Measurements from ENCODE around the gene ARL6IP1. TPM values are rescaled to one million over a fixed set of nuclear protein-coding genes. Genes with fewer than 3 reads are reported as not detected.
"Not testable (repeated sequence)": the region's sequence is repeated elsewhere in the genome, so short reads cannot be mapped to it uniquely, and the experiment has no call there.

The ARL6IP1 gene
- total RNA-seq, 1 experiment from 2014 or later = 197 TPM

DNA sequence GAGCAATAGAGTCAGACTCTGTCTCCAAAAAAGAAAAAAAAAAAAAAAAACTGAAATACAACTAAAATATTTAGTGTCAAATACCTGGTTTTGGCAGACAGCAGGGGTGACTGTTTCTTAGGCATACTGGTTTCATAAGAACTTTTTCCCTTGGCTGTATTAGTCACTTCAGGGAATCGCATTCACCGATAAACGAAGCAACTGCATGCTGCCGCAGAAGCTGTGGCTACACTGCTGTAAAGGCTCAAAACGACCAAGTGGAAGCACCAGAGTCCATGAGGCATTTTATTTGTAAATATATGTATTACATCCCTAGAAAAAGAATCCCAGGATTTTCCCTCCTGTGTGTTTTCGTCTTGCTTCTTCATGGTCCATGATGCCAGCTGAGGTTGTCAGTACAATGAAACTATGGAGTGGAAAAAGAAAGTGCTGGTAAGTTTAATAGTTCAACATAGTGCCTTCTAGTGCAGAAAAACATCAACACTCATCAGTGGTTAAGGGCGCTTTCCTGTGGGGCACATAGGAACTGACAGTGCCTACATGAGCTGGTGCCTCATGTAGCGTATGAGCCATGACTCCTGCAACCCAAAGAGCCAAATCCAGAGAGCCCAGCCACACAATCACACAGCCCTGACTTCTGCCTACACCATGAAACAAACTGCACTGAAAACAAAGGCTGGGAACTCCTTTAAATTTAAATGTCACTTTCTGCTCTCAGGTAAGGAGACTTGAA, 18.5 kb downstream of the ARL6IP1 start:
- no peak overlapping the region for H3T11ph ChIP-seq (ENCODE audit: low read length)
- no peak overlapping the region for H2BK120ac ChIP-seq (ENCODE audit: low read depth, low read length, poor library complexity, severe bottlenecking)
- no peaks in the 10 kb centered on the region for H3K23me2 ChIP-seq (ENCODE audit: insufficient read length, low read depth, low read length, poor library complexity, severe bottlenecking)
- no peak overlapping the region for H3K18ac ChIP-seq (ENCODE audit: insufficient read length, low read depth, low read length)
- H3K14ac ChIP-seq (ENCODE audit: insufficient read depth, low read length) = no peak overlapping the region
- H4K20me1 ChIP-seq (ENCODE audit: control insufficient read depth, insufficient read depth, insufficient read length) = no peaks in the 10 kb centered on the region
- H3K4me1 Mint-ChIP-seq = peaks cover 23 to 25% of the 10 kb centered on the region in 2 experiments
- H2AFZ ChIP-seq (ENCODE audit: low read length) = no peak overlapping the region
- H3K4me1 ChIP-seq (ENCODE audit: insufficient read depth, low read length) = 0 out of 2 replicates have a peak, but pooled peaks cover 5% of the 10 kb centered on the region
- no peak overlapping the region for H3K27ac ChIP-seq (ENCODE audit: insufficient read length, low read depth, low read length)
- DNase-seq = no peak
- H4K8ac ChIP-seq (replicated peaks; ENCODE audit: insufficient read length, low read depth, low read length) = no peak overlapping the region
- no peak overlapping the region for H2AK5ac ChIP-seq (ENCODE audit: insufficient read length, low read length)
- H3K9me3 Mint-ChIP-seq = no peaks in the 10 kb centered on the region
- H3K27ac Mint-ChIP-seq = peak overlapping the region in 2 of 3 experiments; percentile 49 to 87; a peak in 2 of 7 replicates
- no peak overlapping the region for H3K56ac ChIP-seq (ENCODE audit: insufficient read length, low read depth, low read length)
- H2BK12ac ChIP-seq (ENCODE audit: insufficient read length, low read depth, low read length) = no peak overlapping the region
- H2BK5ac ChIP-seq (ENCODE audit: insufficient read length, low read length) = no peak overlapping the region
- no peak overlapping the region for H4K5ac ChIP-seq (ENCODE audit: insufficient read length, low read depth, low read length)
- no peaks in the 10 kb centered on the region for H3K9me3 ChIP-seq (ENCODE audit: control insufficient read depth, low read depth, low read length)
- no CpG with 5 or more reads among the region's 8 CpGs for WGBS (ENCODE audit: extremely low coverage, insufficient read length, low lambda C conversion rate)
- H3K4me2 ChIP-seq (ENCODE audit: insufficient read depth, insufficient read length, low read length) = no peak overlapping the region
- H4K91ac ChIP-seq (ENCODE audit: insufficient read length, low read depth, low read length) = no peak overlapping the region
- H3K27me3 Mint-ChIP-seq (ENCODE audit: low read depth) = no peaks in the 10 kb centered on the region; the same call in 1 of the 2 replicates
- H3K4ac ChIP-seq (ENCODE audit: low read depth, low read length) = no peak overlapping the region
- peaks cover 34% of the 10 kb centered on the region for H3K79me2 ChIP-seq (ENCODE audit: insufficient read depth, low read length)
- no peak overlapping the region for H2BK20ac ChIP-seq (ENCODE audit: low read depth, low read length, poor library complexity, severe bottlenecking)
- TF ChIP-seq, protein P1, sequence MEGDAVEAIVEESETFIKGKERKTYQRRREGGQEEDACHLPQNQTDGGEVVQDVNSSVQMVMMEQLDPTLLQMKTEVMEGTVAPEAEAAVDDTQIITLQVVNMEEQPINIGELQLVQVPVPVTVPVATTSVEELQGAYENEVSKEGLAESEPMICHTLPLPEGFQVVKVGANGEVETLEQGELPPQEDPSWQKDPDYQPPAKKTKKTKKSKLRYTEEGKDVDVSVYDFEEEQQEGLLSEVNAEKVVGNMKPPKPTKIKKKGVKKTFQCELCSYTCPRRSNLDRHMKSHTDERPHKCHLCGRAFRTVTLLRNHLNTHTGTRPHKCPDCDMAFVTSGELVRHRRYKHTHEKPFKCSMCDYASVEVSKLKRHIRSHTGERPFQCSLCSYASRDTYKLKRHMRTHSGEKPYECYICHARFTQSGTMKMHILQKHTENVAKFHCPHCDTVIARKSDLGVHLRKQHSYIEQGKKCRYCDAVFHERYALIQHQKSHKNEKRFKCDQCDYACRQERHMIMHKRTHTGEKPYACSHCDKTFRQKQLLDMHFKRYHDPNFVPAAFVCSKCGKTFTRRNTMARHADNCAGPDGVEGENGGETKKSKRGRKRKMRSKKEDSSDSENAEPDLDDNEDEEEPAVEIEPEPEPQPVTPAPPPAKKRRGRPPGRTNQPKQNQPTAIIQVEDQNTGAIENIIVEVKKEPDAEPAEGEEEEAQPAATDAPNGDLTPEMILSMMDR (conservative IDR thresholded peaks at IDR 0.05) = no peak
- H3K9ac ChIP-seq (ENCODE audit: extremely low read depth, insufficient read length, low read length) = no peak overlapping the region
- H3K4me3 Mint-ChIP-seq = no peak overlapping the region
- peaks cover 12% of the 10 kb centered on the region for H3K79me1 ChIP-seq (ENCODE audit: insufficient read depth, low read depth, low read length, poor library complexity, severe bottlenecking)
- no peak overlapping the region for H2BK15ac ChIP-seq (ENCODE audit: low read depth, low read length)
- H3K27me3 ChIP-seq (ENCODE audit: insufficient read depth, low read length) = no peaks in the 10 kb centered on the region
- no peak overlapping the region for H3K23ac ChIP-seq (ENCODE audit: insufficient read length, low read depth, low read length)
- peaks cover 44 to 56% (median 52%) of the 10 kb centered on the region in 3 experiments for H3K36me3 Mint-ChIP-seq (ENCODE audit: insufficient read depth in 1 of 3, low read depth in 3 of 3)

DNA sequence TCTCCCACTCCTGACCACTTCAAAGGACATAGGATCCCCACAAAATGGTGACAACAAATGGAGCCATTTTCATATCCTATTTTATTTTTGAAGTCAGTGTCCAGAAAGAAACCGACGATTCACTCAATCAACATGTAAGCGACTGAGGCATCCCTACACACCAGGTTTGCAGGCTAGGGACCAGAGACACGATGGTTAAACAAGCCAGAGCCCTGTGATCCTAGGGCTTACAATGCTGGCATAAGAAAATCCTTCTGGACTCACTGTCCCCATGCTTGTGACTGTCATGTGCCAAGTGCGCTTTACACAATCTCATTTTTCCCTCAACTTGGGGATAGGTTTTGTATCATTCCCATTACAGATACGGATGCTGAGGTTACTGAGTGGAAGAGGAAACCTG, 20.1 kb downstream of the ARL6IP1 start:
- not testable (repeated sequence) for H3K23me2 ChIP-seq (ENCODE audit: insufficient read length, low read depth, low read length, poor library complexity, severe bottlenecking); H2AK5ac ChIP-seq (ENCODE audit: insufficient read length, low read length); H4K5ac ChIP-seq (ENCODE audit: insufficient read length, low read depth, low read length); H2BK12ac ChIP-seq (ENCODE audit: insufficient read length, low read depth, low read length); H2AFZ ChIP-seq (ENCODE audit: low read length); H3K23ac ChIP-seq (ENCODE audit: insufficient read length, low read depth, low read length); H3K27me3 Mint-ChIP-seq (ENCODE audit: low read depth); H3K4me2 ChIP-seq (ENCODE audit: insufficient read depth, insufficient read length, low read length); DNase-seq; H3K27ac ChIP-seq (ENCODE audit: insufficient read length, low read depth, low read length); H3K4ac ChIP-seq (ENCODE audit: low read depth, low read length); H4K91ac ChIP-seq (ENCODE audit: insufficient read length, low read depth, low read length); H3K9ac ChIP-seq (ENCODE audit: extremely low read depth, insufficient read length, low read length); H3K27ac Mint-ChIP-seq; H3K4me3 Mint-ChIP-seq; H3K14ac ChIP-seq (ENCODE audit: insufficient read depth, low read length); H3K18ac ChIP-seq (ENCODE audit: insufficient read length, low read depth, low read length); H3K4me1 ChIP-seq (ENCODE audit: insufficient read depth, low read length); H3K9me3 ChIP-seq (ENCODE audit: control insufficient read depth, low read depth, low read length); H2BK5ac ChIP-seq (ENCODE audit: insufficient read length, low read length); H4K20me1 ChIP-seq (ENCODE audit: control insufficient read depth, insufficient read depth, insufficient read length); H2BK120ac ChIP-seq (ENCODE audit: low read depth, low read length, poor library complexity, severe bottlenecking); H3T11ph ChIP-seq (ENCODE audit: low read length); H4K8ac ChIP-seq (replicated peaks; ENCODE audit: insufficient read length, low read depth, low read length); H3K9me3 Mint-ChIP-seq; H2BK15ac ChIP-seq (ENCODE audit: low read depth, low read length); H3K79me1 ChIP-seq (ENCODE audit: insufficient read depth, low read depth, low read length, poor library complexity, severe bottlenecking); H3K27me3 ChIP-seq (ENCODE audit: insufficient read depth, low read length); H2BK20ac ChIP-seq (ENCODE audit: low read depth, low read length, poor library complexity, severe bottlenecking); H3K56ac ChIP-seq (ENCODE audit: insufficient read length, low read depth, low read length)
- H3K4me1 Mint-ChIP-seq = peaks cover 12% of the 10 kb centered on the region in 2 experiments
- peaks cover 19% of the 10 kb centered on the region for H3K79me2 ChIP-seq (ENCODE audit: insufficient read depth, low read length)
- WGBS (ENCODE audit: extremely low coverage, insufficient read length, low lambda C conversion rate) = no CpG with 5 or more reads among the region's 6 CpGs
- peaks cover 32 to 41% (median 36%) of the 10 kb centered on the region in 3 experiments; a peak in 6 of 7 replicates for H3K36me3 Mint-ChIP-seq (ENCODE audit: insufficient read depth in 1 of 3, low read depth in 3 of 3)

Data from H9 (cell line).